Skeletal muscle tissue (tissue), 4 donors: ENCODE measurements around the gene SATB2. TPM values are rescaled to one million over a fixed set of nuclear protein-coding genes. Genes with fewer than 3 reads are reported as not detected.

Experiments used
- H3K27ac ChIP-seq: one replicate; pipeline ENCODE4 v1.7.0; 2013; ENCODE audit warnings: mild to moderate bottlenecking, low read depth, low read length, inconsistent platforms
- H3K27me3 ChIP-seq, 3 donors: one replicate each; pipeline ENCODE4 v1.7.0; 2013; ENCODE audit warnings: low read length in 3 of 3; ENCODE audit not compliant: control insufficient read depth in 3 of 3, insufficient read depth in 3 of 3
- H3K36me3 ChIP-seq, 3 donors: one replicate each; pipeline ENCODE4 v1.7.0; 2013; ENCODE audit warnings: low read length in 3 of 3; ENCODE audit not compliant: control insufficient read depth in 3 of 3, insufficient read depth in 3 of 3
- H3K4me1 ChIP-seq, 3 donors: one replicate each; pipeline ENCODE4 v1.7.0; 2013; ENCODE audit warnings: low read length in 3 of 3, mild to moderate bottlenecking in 3 of 3; ENCODE audit not compliant: control insufficient read depth in 3 of 3, insufficient read depth in 3 of 3
- H3K4me3 ChIP-seq, 3 donors: one replicate each; pipeline ENCODE4 v1.7.0; 2013; ENCODE audit warnings: low read length in 3 of 3
- H3K9ac ChIP-seq, 3 donors: one replicate each; pipeline ENCODE4 v1.7.0; 2013; ENCODE audit warnings: low read length in 3 of 3, mild to moderate bottlenecking in 3 of 3, moderate library complexity in 2 of 3, low read depth in 1 of 3
- H3K9me3 ChIP-seq, 3 donors: one replicate each; pipeline ENCODE4 v1.7.0; 2013; ENCODE audit warnings: low read length in 3 of 3; ENCODE audit not compliant: control insufficient read depth in 3 of 3
- total RNA-seq: library from RNA; depleted of rRNA; stranded (reverse); fragments of >200 nt; gene quantifications from one replicate; pipeline ENCODE4 v1.2.3, GENCODE V29; 2014
- donor health status: Osteomylitis.

Gene SATB2
- total RNA-seq, 1 donor from 2014 or later, result 3.7 TPM

DNA sequence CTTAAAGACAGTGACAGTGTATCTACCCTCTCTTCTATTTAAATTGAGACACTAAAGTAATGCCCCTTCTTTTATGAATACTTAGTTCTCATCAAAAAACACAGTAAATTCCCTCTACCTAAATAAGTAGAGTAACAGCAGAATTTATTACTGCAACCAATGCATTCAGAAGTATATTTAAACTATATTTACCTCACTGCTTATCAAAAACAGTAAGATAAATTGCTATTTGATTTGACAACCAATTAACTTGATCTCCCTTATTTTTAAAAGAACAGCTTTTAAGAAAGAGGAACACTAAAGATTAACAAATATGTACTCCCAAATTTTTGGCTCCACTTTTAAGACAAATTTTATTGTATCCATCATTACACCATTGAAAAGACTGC is 4.8 kb downstream of the SATB2 start:
- Histone ChIP-seq H3K36me3 (no peaks in the 10 kb centered on the region), H3K9ac (no peak overlapping the region), H3K27me3 (peaks cover 21 to 42% (median 32%) of the 10 kb centered on the region in 3 donors), H3K27ac (no peak overlapping the region), H3K9me3 (no peaks in the 10 kb centered on the region), H3K4me3 (no peak overlapping the region), H3K4me1 (peaks cover 10 to 22% (median 17%) of the 10 kb centered on the region in 3 donors)

DNA sequence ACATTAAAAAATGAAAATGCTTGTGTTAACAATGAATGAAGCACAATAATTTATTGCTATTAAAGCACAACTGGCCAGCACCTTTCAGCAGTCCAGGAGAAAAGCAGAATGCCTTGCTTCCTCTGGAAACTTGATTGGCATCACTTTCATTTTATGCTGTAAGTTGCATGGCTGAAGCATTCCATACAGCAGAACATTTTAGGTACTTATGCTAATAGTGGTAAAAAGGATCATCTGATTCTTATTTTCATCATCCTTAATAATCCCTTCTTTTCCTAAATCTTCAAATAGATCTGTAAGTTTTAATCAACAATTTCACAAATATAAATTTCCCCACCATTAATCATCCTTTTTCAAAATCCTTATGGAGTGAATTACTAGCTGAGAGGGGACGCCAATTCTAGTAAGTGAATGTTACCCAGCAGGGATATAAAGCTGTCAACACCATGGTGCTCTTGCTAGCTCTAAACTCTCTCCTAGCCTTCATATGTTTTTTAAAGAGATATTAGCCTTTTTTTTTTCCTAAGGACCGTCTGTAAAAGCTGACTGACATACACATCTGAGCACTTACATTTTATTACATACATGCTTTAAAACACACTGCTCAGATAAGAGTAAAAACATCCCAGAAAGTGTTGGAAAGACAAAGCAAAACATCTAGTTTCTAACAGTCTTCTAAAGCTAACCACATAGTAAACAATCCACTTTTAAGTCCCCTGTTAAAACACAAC is 5.3 kb downstream of the SATB2 start:
- Histone ChIP-seq H3K27ac (no peak overlapping the region), H3K4me1 (peaks cover 10 to 18% (median 13%) of the 10 kb centered on the region in 3 donors), H3K4me3 (no peak overlapping the region), H3K9ac (no peak overlapping the region), H3K36me3 (no peaks in the 10 kb centered on the region), H3K9me3 (no peaks in the 10 kb centered on the region), H3K27me3 (peaks cover 21 to 42% (median 32%) of the 10 kb centered on the region in 3 donors)

DNA sequence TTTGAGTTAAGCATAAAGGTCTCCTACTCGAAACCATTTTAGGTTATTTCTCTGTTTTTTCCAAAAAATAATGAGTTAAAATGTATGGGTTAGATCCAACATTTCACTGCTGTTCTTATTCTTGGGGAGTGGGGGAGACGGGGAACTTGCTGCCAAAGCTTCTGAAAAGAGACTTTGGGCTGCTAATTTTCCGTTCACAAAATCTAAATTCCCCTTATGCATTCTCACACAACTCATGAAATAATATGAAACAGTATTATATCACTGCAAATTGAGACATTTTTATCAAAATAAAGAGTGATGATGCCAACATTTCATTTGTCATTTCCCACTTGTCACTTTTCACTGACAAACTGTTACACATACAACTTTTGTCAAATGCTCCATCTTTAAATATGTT is 7.8 kb downstream of the SATB2 start:
- H3K9me3 ChIP-seq, result no peaks in the 10 kb centered on the region
- H3K36me3 ChIP-seq, result no peaks in the 10 kb centered on the region
- H3K9ac ChIP-seq, result no peak overlapping the region
- no peak overlapping the region for H3K4me3 ChIP-seq
- H3K27ac ChIP-seq, result no peak overlapping the region
- no peaks in the 10 kb centered on the region for H3K4me1 ChIP-seq
- peaks cover 3 to 21% (median 14%) of the 10 kb centered on the region in 3 donors for H3K27me3 ChIP-seq

DNA sequence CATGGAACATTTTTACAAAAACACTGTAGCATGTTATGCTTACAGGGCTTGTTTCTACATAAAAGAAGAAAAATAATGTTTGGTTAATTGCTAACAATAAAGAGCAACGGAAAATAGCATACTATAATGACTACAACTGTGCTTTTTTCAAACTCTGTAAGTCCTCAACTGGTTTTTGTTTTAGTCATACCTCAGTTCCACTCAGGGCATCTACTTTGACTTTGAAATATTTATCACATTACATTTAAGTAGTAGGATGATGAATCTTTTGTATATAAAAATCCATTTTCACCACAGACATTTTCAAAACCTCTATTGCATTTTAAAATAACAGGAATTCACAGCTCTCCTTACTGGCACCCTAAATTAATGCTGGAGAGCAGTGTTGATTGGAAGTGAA is 8.3 kb downstream of the SATB2 start:
- Histone ChIP-seq H3K27ac (no peak overlapping the region), H3K36me3 (no peaks in the 10 kb centered on the region), H3K4me1 (no peaks in the 10 kb centered on the region), H3K9me3 (no peaks in the 10 kb centered on the region), H3K27me3 (peaks cover 3 to 19% (median 10%) of the 10 kb centered on the region in 3 donors), H3K9ac (no peak overlapping the region), H3K4me3 (no peak overlapping the region)

DNA sequence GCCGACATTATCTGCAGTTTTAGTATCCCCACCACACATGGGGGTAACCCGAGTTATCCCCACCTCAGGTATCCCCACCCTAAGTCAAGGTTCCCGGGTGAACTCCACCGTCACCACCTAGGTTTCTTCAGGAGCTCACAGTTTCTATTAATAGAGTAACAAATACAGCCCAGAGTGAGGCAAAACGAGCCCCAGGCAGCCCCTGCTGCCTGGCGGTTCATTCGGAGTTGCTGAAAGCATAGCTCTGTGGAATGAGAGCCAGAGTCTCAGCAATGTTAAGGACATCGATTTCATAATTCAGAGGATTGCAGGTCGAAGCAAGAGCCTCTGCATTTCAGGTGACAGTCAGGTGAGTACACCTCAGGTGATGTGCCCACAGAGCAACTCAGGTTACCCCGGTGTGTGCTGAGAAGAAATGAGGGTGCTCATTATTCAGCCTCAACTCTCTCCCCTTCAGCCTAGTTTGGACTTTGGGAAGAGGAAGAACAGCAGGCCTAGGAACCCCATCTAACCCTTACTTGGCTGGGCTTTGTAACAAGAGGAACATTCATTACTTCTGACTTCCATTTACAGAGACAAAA is 10.7 kb downstream of the SATB2 start:
- Histone ChIP-seq H3K4me1 (no peaks in the 10 kb centered on the region), H3K9me3 (no peaks in the 10 kb centered on the region), H3K9ac (no peak overlapping the region), H3K27me3 (peaks cover 0 to 4% (median 1%) of the 10 kb centered on the region in 3 donors), H3K36me3 (no peaks in the 10 kb centered on the region), H3K4me3 (no peak overlapping the region), H3K27ac (no peak overlapping the region)

DNA sequence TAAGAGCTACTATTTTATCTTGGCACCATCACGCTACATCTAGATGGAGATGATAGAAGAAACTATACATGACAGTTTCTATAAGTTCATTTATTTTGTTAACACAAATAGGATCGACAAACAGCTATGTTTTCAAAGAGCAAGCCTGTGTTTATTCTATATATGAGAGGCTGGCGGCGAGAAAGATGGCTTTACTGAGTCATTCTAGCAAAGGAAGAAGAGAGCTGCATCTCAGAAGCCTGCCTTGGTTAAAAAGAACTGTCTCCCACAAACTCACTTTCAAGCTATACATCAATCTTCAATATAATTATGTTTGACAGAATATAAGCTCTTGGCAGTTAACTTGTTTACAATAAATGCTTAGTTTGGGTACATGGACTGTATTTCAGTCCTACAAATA is 13.0 kb downstream of the SATB2 start:
- Histone ChIP-seq H3K9ac (no peak overlapping the region), H3K27ac (no peak overlapping the region), H3K9me3 (no peaks in the 10 kb centered on the region), H3K27me3 (no peaks in the 10 kb centered on the region), H3K4me1 (no peaks in the 10 kb centered on the region), H3K36me3 (no peaks in the 10 kb centered on the region), H3K4me3 (no peak overlapping the region)

DNA sequence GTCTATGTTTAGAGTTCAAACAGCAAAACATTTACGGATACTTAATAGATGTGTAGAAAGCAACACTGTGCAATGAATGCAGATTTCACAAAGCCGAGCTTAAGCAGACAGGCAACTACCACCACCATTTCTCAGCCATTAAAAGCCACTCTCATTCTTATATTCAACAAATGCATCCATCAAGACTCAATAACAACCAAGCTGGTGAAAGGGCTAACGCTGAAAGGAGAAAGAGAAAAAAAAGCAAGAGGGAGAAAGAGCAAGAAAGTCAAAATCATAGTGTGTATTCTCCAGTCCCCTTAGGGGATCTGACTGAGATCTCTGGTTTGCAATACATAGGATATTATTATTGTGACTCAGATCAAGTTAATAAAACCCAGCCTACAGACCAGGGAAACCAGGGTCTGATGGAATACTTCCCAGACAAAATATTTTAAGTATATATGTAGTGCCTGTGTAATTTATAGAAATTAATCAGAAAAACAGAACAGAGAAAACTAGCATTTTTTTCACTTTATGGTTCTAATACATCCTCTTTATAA is 14.1 kb downstream of the SATB2 start:
- H3K9ac ChIP-seq, result no peak overlapping the region
- H3K27me3 ChIP-seq, result no peaks in the 10 kb centered on the region
- H3K9me3 ChIP-seq, result no peaks in the 10 kb centered on the region
- no peaks in the 10 kb centered on the region for H3K4me1 ChIP-seq
- no peak overlapping the region for H3K4me3 ChIP-seq
- no peak overlapping the region for H3K27ac ChIP-seq
- no peaks in the 10 kb centered on the region for H3K36me3 ChIP-seq

DNA sequence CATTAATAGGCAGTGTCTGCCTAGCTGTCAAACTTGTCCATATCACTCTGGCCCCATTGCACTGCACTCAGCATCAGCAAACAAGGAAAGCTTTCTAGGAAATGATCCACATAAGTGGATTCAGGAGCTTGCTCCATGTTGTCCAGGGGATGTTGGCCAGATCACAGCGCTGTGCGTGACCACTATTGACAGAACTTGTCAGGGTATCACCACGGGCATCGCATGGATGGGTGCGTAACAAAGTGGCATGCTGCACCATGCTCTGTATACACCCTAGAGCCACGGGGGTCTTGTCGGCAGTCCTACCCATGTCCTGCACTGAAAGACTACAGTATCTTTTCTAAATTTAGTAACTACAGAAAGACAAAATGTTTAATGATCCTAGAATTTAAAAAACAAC is 15.6 kb downstream of the SATB2 start:
- H3K9me3 ChIP-seq, result no peaks in the 10 kb centered on the region
- no peaks in the 10 kb centered on the region for H3K4me1 ChIP-seq
- H3K9ac ChIP-seq, result no peak overlapping the region
- no peaks in the 10 kb centered on the region for H3K27me3 ChIP-seq
- H3K27ac ChIP-seq, result no peak overlapping the region
- no peaks in the 10 kb centered on the region for H3K36me3 ChIP-seq
- H3K4me3 ChIP-seq, result no peak overlapping the region

DNA sequence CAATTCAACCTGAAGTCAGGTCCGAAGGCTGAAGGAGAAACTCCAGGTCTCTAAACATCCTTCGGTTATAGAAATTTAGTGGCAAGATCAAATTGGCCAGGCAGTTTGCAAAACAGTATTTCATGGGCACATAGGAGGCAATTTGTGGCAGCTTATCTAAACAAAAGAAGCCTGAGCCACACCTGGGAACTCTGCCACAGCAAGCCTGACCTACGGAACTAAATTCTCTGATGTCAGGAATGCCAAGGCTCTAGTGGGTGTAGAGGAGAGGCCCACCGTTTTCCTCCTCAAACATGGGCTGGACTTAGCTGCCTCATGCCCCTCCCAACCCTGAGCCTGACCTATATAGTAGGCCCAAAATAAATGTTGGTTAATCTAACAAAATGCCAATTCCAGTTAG is 16.0 kb downstream of the SATB2 start:
- no peak overlapping the region for H3K4me3 ChIP-seq
- H3K9me3 ChIP-seq, result no peaks in the 10 kb centered on the region
- H3K9ac ChIP-seq, result no peak overlapping the region
- no peaks in the 10 kb centered on the region for H3K4me1 ChIP-seq
- no peaks in the 10 kb centered on the region for H3K36me3 ChIP-seq
- H3K27me3 ChIP-seq, result no peaks in the 10 kb centered on the region
- no peak overlapping the region for H3K27ac ChIP-seq

DNA sequence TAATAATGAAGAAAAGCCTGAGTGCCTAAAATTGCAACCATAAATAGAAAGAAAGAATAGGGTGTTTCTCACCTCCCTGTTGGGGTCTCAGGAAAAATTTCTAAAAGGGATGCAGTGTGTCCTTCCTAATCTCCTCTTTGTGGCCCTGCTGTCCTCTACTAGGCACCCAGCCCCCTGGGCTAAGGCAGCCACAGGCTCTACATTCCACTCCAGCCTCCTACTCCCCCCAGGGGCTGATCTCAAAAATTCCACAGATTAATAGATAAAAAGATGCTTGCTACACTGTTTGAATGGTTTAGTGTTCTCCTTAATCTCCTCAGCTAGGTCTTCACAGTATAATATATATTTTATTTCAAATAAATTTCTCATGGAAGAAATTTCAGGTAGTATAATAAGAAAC is 17.6 kb downstream of the SATB2 start:
- H3K27ac ChIP-seq, result no peak overlapping the region
- H3K9ac ChIP-seq, result no peak overlapping the region
- no peak overlapping the region for H3K4me3 ChIP-seq
- no peaks in the 10 kb centered on the region for H3K9me3 ChIP-seq
- H3K4me1 ChIP-seq, result no peaks in the 10 kb centered on the region
- no peaks in the 10 kb centered on the region for H3K27me3 ChIP-seq
- H3K36me3 ChIP-seq, result no peaks in the 10 kb centered on the region
